HepG2 (cell line): Measurements from ENCODE around the gene CPLX1. TPM values are rescaled to one million over a fixed set of nuclear protein-coding genes. Genes with fewer than 3 reads are reported as not detected.
A peak's percentile ranks its signal among the peaks of the same experiment; 100 is the strongest.

ENCODE experiments used
- ATAC-seq: fragments of 200-7000 bp; cut with Tn5 transposase; 3 replicates; pipeline ENCODE4 v1.9.1; 2020; ENCODE audit warnings: mild to moderate bottlenecking, moderate library complexity
- BruUV-seq: library from RNA; stranded (reverse); fragments of 400-500 nt; replicated peaks from 2 replicates; lab custom pipeline; 2021; lab: Mats Ljungman, UMichigan
- CTCF ChIA-PET: fragments of 300-600 bp; formaldehyde crosslinking; extraction: SDS; loops from one replicate; lab custom pipeline; 2021; ENCODE audit warnings: low total read pairs, inconsistent platforms, low intra/inter-chr PET ratio; lab: Yijun Ruan, JAX
- POLR2A ChIA-PET: fragments of 350-600 bp; sonication (Branson Sonifier 250); formaldehyde crosslinking; loops from one replicate; lab custom pipeline; 2020; ENCODE audit warnings: antibody characterized with exemption, inconsistent platforms; lab: Yijun Ruan, JAX
- DNase-seq: peaks from one replicate; pipeline ENCODE4 v3.0.0-alpha.2; 2015; ENCODE audit warnings: low spot score
- FAIRE-seq: peaks from 3 replicates; lab custom pipeline; 2011; peaks lifted over from hg19 to GRCh38; lab: Jason Lieb, UNC
- H2AFZ ChIP-seq: one replicate; pipeline ENCODE4 v1.6.1; 2011; ENCODE audit warnings: low read length, inconsistent platforms
- H3K27ac ChIP-seq: fragments of 300-600 bp; 3 replicates; pipeline ENCODE4 v1.8.0; 2011; ENCODE audit warnings: mixed run types, mild to moderate bottlenecking, mixed read lengths, low read length, inconsistent platforms; ENCODE audit not compliant: insufficient read depth; ENCODE audit errors: extremely low read length
- H3K27me3 ChIP-seq, 2 experiments: fragments of 200-600 bp in 1 of 2; 2 replicates in 1 of 2; 3 replicates in 1 of 2; pipeline versions ENCODE4 v1.6.0 to v1.8.0; 2011; ENCODE audit warnings: low read length in 2 of 2, mild to moderate bottlenecking in 2 of 2, moderate library complexity in 2 of 2, inconsistent platforms in 1 of 2; ENCODE audit not compliant: insufficient read depth in 2 of 2, control insufficient read depth in 1 of 2
- H3K36me3 ChIP-seq, 2 experiments: fragments of 200-600 bp in 1 of 2; replicated peaks in 1 of 2; 2 replicates in 1 of 2; 3 replicates in 1 of 2; pipeline versions ENCODE4 v1.5.1 to v1.8.0; 2011; ENCODE audit warnings: low read length in 2 of 2, inconsistent platforms in 1 of 2; ENCODE audit not compliant: insufficient read depth in 2 of 2, control insufficient read depth in 1 of 2
- H3K4me1 ChIP-seq: 2 replicates; pipeline ENCODE4 v1.5.1; 2012; ENCODE audit warnings: low read length, inconsistent platforms; ENCODE audit not compliant: insufficient read depth
- H3K4me2 ChIP-seq: 2 replicates; pipeline ENCODE4 v1.6.0; 2011; ENCODE audit warnings: low read depth, low read length, inconsistent platforms
- H3K4me3 ChIP-seq, 3 experiments: fragments of 200-600 bp in 1 of 3; sonication (generic), shearing (Covaris generic) in 1 of 3; replicated peaks in 1 of 3; 2 replicates each; pipeline ENCODE4 v1.5.1; 2011 to 2016; ENCODE audit warnings: low read length in 3 of 3, inconsistent platforms in 2 of 3, low read depth in 2 of 3, mild to moderate bottlenecking in 2 of 3, control low read depth in 1 of 3, mixed read lengths in 1 of 3; ENCODE audit not compliant: insufficient read depth in 1 of 3
- H3K79me2 ChIP-seq: one replicate; pipeline ENCODE4 v1.6.1; 2011; ENCODE audit warnings: low read length, inconsistent platforms; ENCODE audit not compliant: insufficient read depth
- H3K9ac ChIP-seq: 2 replicates; pipeline ENCODE4 v1.6.0; 2011; ENCODE audit warnings: mild to moderate bottlenecking, low read depth, low read length, inconsistent platforms; ENCODE audit not compliant: insufficient read depth
- H3K9me3 ChIP-seq: 2 replicates; pipeline ENCODE4 v1.5.1; 2012; ENCODE audit warnings: mild to moderate bottlenecking, low read length
- H4K20me1 ChIP-seq: 2 replicates; pipeline ENCODE4 v1.6.0; 2011; ENCODE audit warnings: inconsistent platforms, mild to moderate bottlenecking, low read length, moderate library complexity; ENCODE audit not compliant: insufficient read depth
- ARNT ChIP-seq: fragments of 450-650 bp; IDR thresholded peaks from 2 replicates; pipeline ENCODE4 v1.6.1; 2017
- IRX3 ChIP-seq: sonication (generic); formaldehyde crosslinking; IDR thresholded peaks from 2 replicates; pipeline ENCODE4 v1.8.1; 2023; ENCODE audit warnings: mild to moderate bottlenecking, low read depth, missing genetic modification reagents, borderline replicate concordance
- NCOA5 ChIP-seq: sonication (generic); formaldehyde crosslinking; IDR thresholded peaks from 2 replicates; pipeline ENCODE4 v1.4.0; 2020; ENCODE audit warnings: missing genetic modification reagents
- ZMYM3 ChIP-seq: sonication (generic); formaldehyde crosslinking; IDR thresholded peaks from 2 replicates; pipeline ENCODE4 v1.5.1; 2020; ENCODE audit warnings: mild to moderate bottlenecking, missing genetic modification reagents
- ZNF263 ChIP-seq: sonication (generic); formaldehyde crosslinking; IDR thresholded peaks from 2 replicates; pipeline ENCODE4 v1.4.0; 2020; ENCODE audit warnings: missing genetic modification reagents
- ZNF569 ChIP-seq: sonication (generic); formaldehyde crosslinking; IDR thresholded peaks from 2 replicates; pipeline ENCODE4 v1.5.0; 2020; ENCODE audit warnings: mild to moderate bottlenecking, missing genetic modification reagents, moderate library complexity, borderline replicate concordance
- ZNF781 ChIP-seq: sonication (generic); formaldehyde crosslinking; IDR thresholded peaks from 2 replicates; pipeline ENCODE4 v1.5.1; 2020; ENCODE audit warnings: borderline replicate concordance, mild to moderate bottlenecking, missing genetic modification reagents; ENCODE audit errors: not compliant biosample characterization
- WGBS: methylation state at CpG from one replicate; pipeline ENCODE4 v1.1.6; 2017; ENCODE audit warnings: low lambda C conversion rate; 5-methylcytosine and 5-hydroxymethylcytosine counted together
- in situ Hi-C: cut with HindIII; loops from 2 replicates; pipeline ENCODE4 v1.10.0; 2017; ENCODE audit warnings: low pct_unique_long_range_greater_than_20kb; ENCODE audit not compliant: extremely low pct_ligation_motif_present
- intact Hi-C: fragments of 100-400 bp; cut with micrococcal nuclease; formaldehyde crosslinking; loops from one replicate; pipeline ENCODE4 v1.10.0; 2022; ENCODE audit not compliant: unreplicated experiment
- polyA plus RNA-seq, 8 experiments: library from polyadenylated mRNA; depleted of rRNA in 3 of 8; stranded (reverse) in 7 of 8; unstranded in 1 of 8; fragments of >200 nt; fragmentation: Illumina TruSeq in 4 of 8; extraction: Trizol in 4 of 8; gene quantifications; 2 replicates each; pipeline versions ENCODE4 v1.2.1 to v1.2.3, GENCODE V29; 2011 to 2016; ENCODE audit warnings: low read depth in 4 of 8, missing spikeins in 1 of 8, mixed read lengths in 1 of 8; ENCODE audit not compliant: insufficient read depth in 1 of 8
- total RNA-seq, 5 experiments: library from RNA; depleted of rRNA; stranded (reverse); fragments of >200 nt; fragmentation: Illumina TruSeq; extraction: Trizol; gene quantifications; 2 replicates each; pipeline ENCODE4 v1.2.3, GENCODE V29; 2016; ENCODE audit warnings: low read depth in 1 of 5
- TF ChIP-seq, protein P1 (sequence below): conservative IDR thresholded peaks from 2 replicates; pipeline ENCODE4 v1.6.1; 2018; ENCODE audit warnings: missing genetic modification reagents
- TF ChIP-seq, protein P2 (sequence below): sonication (generic); formaldehyde crosslinking; IDR thresholded peaks from 2 replicates; pipeline ENCODE4 v1.8.1; 2023; ENCODE audit warnings: mild to moderate bottlenecking, moderate library complexity, missing genetic modification reagents
- TF ChIP-seq, protein P3 (sequence below): sonication (generic); formaldehyde crosslinking; IDR thresholded peaks from 2 replicates; pipeline ENCODE4 v1.8.1; 2022; ENCODE audit warnings: mild to moderate bottlenecking, missing genetic modification reagents

Gene CPLX1
- total and polyA plus RNA-seq, 2 of the 13 experiments (the other 11 are each of a cell fraction or from before 2014, with no cell fraction given), result 0.18 TPM

GRCh38 chr4:819401-820229 lies 6.3 kb downstream of the CPLX1 start:
- H3K27ac ChIP-seq, result no peak overlapping the region
- no peak overlapping the region for H3K4me2 ChIP-seq
- H3K36me3 ChIP-seq, result no peaks in the 10 kb centered on the region
- TF ChIP-seq NCOA5 (no peak), ZNF569 (CRISPR knock-in tag) (no peak), ZMYM3 (CRISPR knock-in tag) (peak; percentile 51; the same call in 1 of the 2 replicates), ZNF781 (no peak), ZNF263 (peak; percentile 87), ARNT (no peak), IRX3 (CRISPR knock-in tag) (no peak)
- TF ChIP-seq, protein P1, sequence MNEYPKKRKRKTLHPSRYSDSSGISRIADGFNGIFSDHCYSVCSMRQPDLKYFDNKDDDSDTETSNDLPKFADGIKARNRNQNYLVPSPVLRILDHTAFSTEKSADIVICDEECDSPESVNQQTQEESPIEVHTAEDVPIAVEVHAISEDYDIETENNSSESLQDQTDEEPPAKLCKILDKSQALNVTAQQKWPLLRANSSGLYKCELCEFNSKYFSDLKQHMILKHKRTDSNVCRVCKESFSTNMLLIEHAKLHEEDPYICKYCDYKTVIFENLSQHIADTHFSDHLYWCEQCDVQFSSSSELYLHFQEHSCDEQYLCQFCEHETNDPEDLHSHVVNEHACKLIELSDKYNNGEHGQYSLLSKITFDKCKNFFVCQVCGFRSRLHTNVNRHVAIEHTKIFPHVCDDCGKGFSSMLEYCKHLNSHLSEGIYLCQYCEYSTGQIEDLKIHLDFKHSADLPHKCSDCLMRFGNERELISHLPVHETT (CRISPR knock-in tag), result no peak
- TF ChIP-seq, protein P2, sequence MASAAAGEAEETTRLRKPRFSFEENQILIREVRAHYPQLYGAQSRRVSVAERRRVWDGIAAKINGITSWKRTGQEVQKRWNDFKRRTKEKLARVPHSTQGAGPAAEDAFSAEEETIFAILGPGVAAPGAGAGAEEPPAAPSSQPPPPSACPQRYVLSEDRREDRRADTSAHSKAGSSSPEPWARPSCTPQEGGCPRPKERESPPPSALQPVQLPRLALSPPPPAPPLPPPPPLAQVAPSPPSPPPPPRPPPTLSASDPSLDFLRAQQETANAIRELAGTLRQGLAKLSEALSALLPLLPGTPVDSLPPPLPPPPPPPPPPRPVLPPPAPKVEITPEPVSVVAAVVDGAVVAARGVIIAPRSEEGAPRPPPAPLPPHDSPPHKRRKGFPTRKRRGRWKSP (CRISPR knock-in tag), result no peak
- TF ChIP-seq, protein P3, sequence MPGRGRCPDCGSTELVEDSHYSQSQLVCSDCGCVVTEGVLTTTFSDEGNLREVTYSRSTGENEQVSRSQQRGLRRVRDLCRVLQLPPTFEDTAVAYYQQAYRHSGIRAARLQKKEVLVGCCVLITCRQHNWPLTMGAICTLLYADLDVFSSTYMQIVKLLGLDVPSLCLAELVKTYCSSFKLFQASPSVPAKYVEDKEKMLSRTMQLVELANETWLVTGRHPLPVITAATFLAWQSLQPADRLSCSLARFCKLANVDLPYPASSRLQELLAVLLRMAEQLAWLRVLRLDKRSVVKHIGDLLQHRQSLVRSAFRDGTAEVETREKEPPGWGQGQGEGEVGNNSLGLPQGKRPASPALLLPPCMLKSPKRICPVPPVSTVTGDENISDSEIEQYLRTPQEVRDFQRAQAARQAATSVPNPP (CRISPR knock-in tag), result no peak
- in situ Hi-C loops, result loop anchor here (10.0 kb wide), 1 partner anchor 165 kb away; the partner anchor contains the start of gene IDUA
- H3K9me3 ChIP-seq, result no peaks in the 10 kb centered on the region
- no peak overlapping the region for H3K9ac ChIP-seq
- DNase-seq (no peak), ATAC-seq (no peak), FAIRE-seq (no peak)
- H3K27me3 ChIP-seq, result peaks cover 1 to 69% of the 10 kb centered on the region in 2 experiments; a peak in 4 of 5 replicates
- intact Hi-C loops, result no loop called here
- ChIA-PET CTCF (no interaction called here), POLR2A (interaction anchor here (1.0 kb wide), 1 partner anchor 38 kb away, joined by 5 read pairs; no protein-coding TSS in a partner anchor)
- H3K79me2 ChIP-seq, result no peaks in the 10 kb centered on the region
- BruUV-seq, result no TSS peak
- peaks cover 2% of the 10 kb centered on the region; the same call in 1 of the 2 replicates for H4K20me1 ChIP-seq
- H3K4me3 ChIP-seq, result no peak overlapping the region
- no peak overlapping the region for H2AFZ ChIP-seq
- H3K4me1 ChIP-seq, result peaks cover 25% of the 10 kb centered on the region
- 55% methylated on average over 17 of the region's 20 CpGs for WGBS
